PC-3 (cell line): Measurements from ENCODE around the gene MAP3K5. TPM values are rescaled to one million over a fixed set of nuclear protein-coding genes. Genes with fewer than 3 reads are reported as not detected.
A peak's percentile ranks its signal among the peaks of the same experiment; 100 is the strongest.

Source experiments
- ATAC-seq: fragments of 200-7000 bp; cut with Tn5 transposase; 2 replicates; pipeline ENCODE4 v1.9.1; 2020; ENCODE audit warnings: mild to moderate bottlenecking, moderate library complexity
- BruUV-seq: library from RNA; stranded (reverse); fragments of 400-500 nt; replicated peaks from 2 replicates; lab custom pipeline; 2021; lab: Mats Ljungman, UMichigan
- CTCF ChIA-PET: fragments of 300-600 bp; sonication (Branson Sonifier 250); formaldehyde crosslinking; loops from one replicate; lab custom pipeline; 2022; ENCODE audit warnings: antibody characterized with exemption; lab: Charles Lee
- POLR2A ChIA-PET: fragments of 300-600 bp; sonication (Branson Sonifier 250); formaldehyde crosslinking; loops from one replicate; lab custom pipeline; 2022; ENCODE audit warnings: antibody characterized with exemption; ENCODE audit not compliant: unreplicated experiment; lab: Charles Lee
- DNase-seq: peaks from one replicate; pipeline ENCODE4 v3.0.0-alpha.2; 2015
- H2AFZ ChIP-seq: fragments of 300-600 bp; sonication (generic); 2 replicates; pipeline ENCODE4 v1.6.0; 2016; ENCODE audit warnings: antibody characterized with exemption, low read length
- H3F3A ChIP-seq: fragments of 300-600 bp; sonication (generic); one replicate; pipeline ENCODE4 v1.6.0; 2017; ENCODE audit warnings: antibody characterized with exemption, low read length, control low read depth, mild to moderate bottlenecking; ENCODE audit not compliant: unreplicated experiment
- H3K27ac ChIP-seq: fragments of 300-600 bp; sonication (generic); 2 replicates; pipeline ENCODE4 v1.5.1; 2016; ENCODE audit warnings: mild to moderate bottlenecking, low read length
- H3K27me3 ChIP-seq: fragments of 300-600 bp; sonication (generic); 2 replicates; pipeline ENCODE4 v1.6.1; 2016; ENCODE audit warnings: low read length, mixed read lengths
- H3K36me3 ChIP-seq: fragments of 300-600 bp; sonication (generic); 2 replicates; pipeline ENCODE4 v1.6.1; 2016; ENCODE audit warnings: low read depth, mixed run types, low read length, mixed read lengths
- H3K4me1 ChIP-seq: fragments of 300-600 bp; sonication (generic); 2 replicates; pipeline ENCODE4 v1.5.1; 2016; ENCODE audit warnings: low read length; ENCODE audit not compliant: insufficient read depth
- H3K4me2 ChIP-seq: fragments of 300-600 bp; sonication (generic); 2 replicates; pipeline ENCODE4 v1.6.0; 2016; ENCODE audit warnings: low read length
- H3K4me3 ChIP-seq: fragments of 300-600 bp; sonication (generic); 2 replicates; pipeline ENCODE4 v1.5.1; 2016; ENCODE audit warnings: mild to moderate bottlenecking, low read length, mixed read lengths
- H3K79me2 ChIP-seq: fragments of 300-600 bp; sonication (generic); 2 replicates; pipeline ENCODE4 v1.6.1; 2017; ENCODE audit warnings: low read length, mixed read lengths
- H3K9ac ChIP-seq: fragments of 300-600 bp; sonication (generic); 2 replicates; pipeline ENCODE4 v1.6.0; 2016; ENCODE audit warnings: mild to moderate bottlenecking, low read length
- H3K9me2 ChIP-seq: fragments of 300-600 bp; sonication (generic); replicated peaks from 2 replicates; pipeline ENCODE4 v1.6.1; 2016; ENCODE audit warnings: mixed run types, low read length, mixed read lengths
- H3K9me3 ChIP-seq: fragments of 300-600 bp; sonication (generic); 2 replicates; pipeline ENCODE4 v1.6.1; 2016; ENCODE audit warnings: low read length, mixed read lengths
- H4K20me1 ChIP-seq: fragments of 300-600 bp; sonication (generic); 2 replicates; pipeline ENCODE4 v1.6.1; 2016; ENCODE audit warnings: low read length, mixed read lengths
- CTCF ChIP-seq: fragments of 300-600 bp; sonication (generic); conservative IDR thresholded peaks from 2 replicates; pipeline ENCODE4 v1.5.1; 2017; ENCODE audit warnings: antibody characterized with exemption, low read depth, mild to moderate bottlenecking, low read length
- EZH2 ChIP-seq: fragments of 300-600 bp; sonication (generic); IDR thresholded peaks from one replicate; pipeline ENCODE4 v1.6.1; 2017; ENCODE audit warnings: antibody characterized with exemption, mild to moderate bottlenecking, low read length; ENCODE audit not compliant: unreplicated experiment
- EZH2phosphoT487 ChIP-seq: fragments of 300-600 bp; sonication (generic); IDR thresholded peaks from 2 replicates; pipeline ENCODE4 v1.6.1; 2018; ENCODE audit warnings: mild to moderate bottlenecking, antibody characterized with exemption, low read length, borderline replicate concordance
- intact Hi-C: fragments of 100-400 bp; cut with micrococcal nuclease; formaldehyde crosslinking; loops from 2 replicates; pipeline ENCODE4 v1.9.0; 2023
- total RNA-seq: library from RNA; depleted of rRNA; stranded (reverse); fragments of >200 nt; gene quantifications from 2 replicates; pipeline ENCODE4 v1.2.3, GENCODE V29; 2014

MAP3K5 gene
- total RNA-seq, 1 experiment from 2014 or later = 4.3 TPM

- TF ChIP-seq CTCF = no peak
- no peak for TF ChIP-seq EZH2
- TF ChIP-seq EZH2phosphoT487 = no peak
- no peak overlapping the region for H3K27ac ChIP-seq
- intact Hi-C loops = no loop called here
Measured at GRCh38 chr6:136646377-136646776, 145.9 kb downstream of the MAP3K5 start.

GRCh38 chr6:136644597-136644952 is 147.7 kb downstream of the MAP3K5 start:
- Histone ChIP-seq H2AFZ (peak overlapping the region; percentile 43; the same call in 1 of the 2 replicates), H3K4me1 (peaks cover 12% of the 10 kb centered on the region; the same call in 1 of the 2 replicates), H3K27me3 (no peaks in the 10 kb centered on the region), H3K9me2 (no peaks in the 10 kb centered on the region), H3K9ac (no peak overlapping the region), H3K4me2 (no peak overlapping the region), H3K4me3 (no peak overlapping the region), H3F3A (no peaks in the 10 kb centered on the region), H3K9me3 (no peaks in the 10 kb centered on the region), H3K27ac (no peak overlapping the region), H3K79me2 (no peaks in the 10 kb centered on the region), H3K36me3 (no peaks in the 10 kb centered on the region), H4K20me1 (no peaks in the 10 kb centered on the region)
- no peak for TF ChIP-seq EZH2
- no peak for TF ChIP-seq CTCF
- TF ChIP-seq EZH2phosphoT487 = no peak
- BruUV-seq = no TSS peak
- intact Hi-C loops = loop anchor here (1.0 kb wide), 3 partner anchors 36 to 149 kb away; no protein-coding TSS in a partner anchor
- ChIA-PET CTCF (interaction anchor here (0.6 to 2.9 kb wide), 6 partner anchors 25 to 151 kb away, joined by 3 to 119 read pairs (median 6); partner anchors contain the start of genes MAP3K5 and MAP7), POLR2A (interaction anchor here (3.0 kb wide), 1 partner anchor 148 kb away, joined by 23 read pairs; the partner anchor contains the start of gene MAP3K5)
- ATAC-seq = no peak
- DNase-seq = no peak

More at GRCh38 chr6:136646377-136646776, 145.9 kb downstream of the MAP3K5 start:
- no peaks in the 10 kb centered on the region for H4K20me1 ChIP-seq
- CTCF ChIA-PET = interaction anchor here (1.0 kb wide), 1 partner anchor 146 kb away, joined by 3 read pairs; the partner anchor contains the start of gene MAP3K5
- no TSS peak for BruUV-seq
- ATAC-seq (no peak), DNase-seq (no peak)
- H3K36me3 ChIP-seq = no peaks in the 10 kb centered on the region
- no peak overlapping the region for H3K4me2 ChIP-seq
- no peak overlapping the region for H3K9ac ChIP-seq
- H3K27me3 ChIP-seq = no peaks in the 10 kb centered on the region
- POLR2A ChIA-PET = no interaction called here
- H3K79me2 ChIP-seq = no peaks in the 10 kb centered on the region
- no peaks in the 10 kb centered on the region for H3K9me2 ChIP-seq
- H3K4me3 ChIP-seq = no peak overlapping the region
- H3K4me1 ChIP-seq = peaks cover 12% of the 10 kb centered on the region; the same call in 1 of the 2 replicates
- H2AFZ ChIP-seq = no peak overlapping the region
- no peaks in the 10 kb centered on the region for H3K9me3 ChIP-seq
- H3F3A ChIP-seq = no peaks in the 10 kb centered on the region
